CD14-positive monocyte (primary cell): ENCODE measurements around the gene CFAP57. TPM values are rescaled to one million over a fixed set of nuclear protein-coding genes. Genes with fewer than 3 reads are reported as not detected.

ENCODE experiments used
- DNase-seq, 3 donors: peaks; one replicate each; pipeline ENCODE4 v3.0.0-alpha.2; 2011 to 2022
- H2AFZ ChIP-seq: 2 replicates; pipeline ENCODE4 v1.6.0; 2012; ENCODE audit warnings: mild to moderate bottlenecking, low read depth, low read length, inconsistent platforms; ENCODE audit not compliant: insufficient read depth, poor library complexity, severe bottlenecking
- H3K27ac ChIP-seq, 2 donors: 1 replicate in 1 of 2; 2 replicates in 1 of 2; pipeline ENCODE4 v1.5.1; 2012 to 2013; ENCODE audit warnings: low read length in 2 of 2, control low read depth in 1 of 2, inconsistent platforms in 1 of 2, low read depth in 1 of 2, mild to moderate bottlenecking in 1 of 2
- H3K27me3 ChIP-seq, 2 donors: one replicate each; pipeline versions ENCODE4 v1.6.0 to v1.6.1; 2011 to 2013; ENCODE audit warnings: low read length in 2 of 2; ENCODE audit not compliant: control insufficient read depth in 2 of 2, insufficient read depth in 2 of 2
- H3K36me3 ChIP-seq, 2 donors: replicated peaks in 1 of 2; 1 replicate in 1 of 2; 2 replicates in 1 of 2; pipeline versions ENCODE4 v1.5.1 to v1.6.1; 2012 to 2013; ENCODE audit warnings: low read length in 2 of 2, control low read depth in 1 of 2, inconsistent platforms in 1 of 2, mild to moderate bottlenecking in 1 of 2; ENCODE audit not compliant: insufficient read depth in 2 of 2, control insufficient read depth in 1 of 2
- H3K4me1 ChIP-seq, 2 donors: 1 replicate in 1 of 2; 2 replicates in 1 of 2; pipeline versions ENCODE4 v1.5.1 to v1.6.1; 2012 to 2013; ENCODE audit warnings: low read length in 2 of 2, control low read depth in 1 of 2, inconsistent platforms in 1 of 2, mild to moderate bottlenecking in 1 of 2, moderate library complexity in 1 of 2; ENCODE audit not compliant: insufficient read depth in 2 of 2, control insufficient read depth in 1 of 2
- H3K4me2 ChIP-seq: replicated peaks from 2 replicates; pipeline ENCODE3; 2012; ENCODE audit warnings: low read length, moderate library complexity, mild to moderate bottlenecking; ENCODE audit not compliant: poor library complexity, severe bottlenecking; ENCODE audit errors: extremely low read depth
- H3K4me3 ChIP-seq, 3 experiments: fragments of 200-600 bp in 1 of 3; sonication (generic) in 1 of 3; replicated peaks in 1 of 3; 1 replicate in 2 of 3; 2 replicates in 1 of 3; pipeline ENCODE4 v1.5.1; 2011 to 2013; ENCODE audit warnings: low read length in 3 of 3, mild to moderate bottlenecking in 3 of 3, control low read depth in 2 of 3, low read depth in 2 of 3, inconsistent platforms in 1 of 3, moderate library complexity in 1 of 3
- H3K79me2 ChIP-seq: 2 replicates; pipeline ENCODE4 v1.6.0; 2012; ENCODE audit warnings: mild to moderate bottlenecking, control low read depth, inconsistent platforms, low read length, moderate library complexity; ENCODE audit not compliant: insufficient read depth
- H3K9ac ChIP-seq: 2 replicates; pipeline ENCODE4 v1.6.0; 2017; ENCODE audit warnings: low read length, mild to moderate bottlenecking; ENCODE audit not compliant: insufficient read depth, poor library complexity, severe bottlenecking
- H3K9me3 ChIP-seq, 2 donors: replicated peaks in 1 of 2; 1 replicate in 1 of 2; 2 replicates in 1 of 2; pipeline versions ENCODE4 v1.5.1 to v1.6.1; 2012 to 2013; ENCODE audit warnings: low read length in 2 of 2, control low read depth in 1 of 2; ENCODE audit not compliant: control insufficient read depth in 1 of 2, insufficient read depth in 1 of 2
- H4K20me1 ChIP-seq: 2 replicates; pipeline ENCODE4 v1.6.0; 2012; ENCODE audit warnings: mild to moderate bottlenecking, low read length, control low read depth, moderate library complexity; ENCODE audit not compliant: insufficient read depth
- H3K27ac Mint-ChIP-seq, 7 donors: one replicate each; pipeline ENCODE4 v1.8.0; 2020; ENCODE audit warnings: mild to moderate bottlenecking in 7 of 7, mixed read lengths in 7 of 7, moderate library complexity in 6 of 7, inconsistent platforms in 2 of 7
- H3K27me3 Mint-ChIP-seq, 3 donors: one replicate each; pipeline ENCODE4 v1.8.0; 2021 to 2022; ENCODE audit warnings: low read depth in 3 of 3, mild to moderate bottlenecking in 3 of 3, mixed read lengths in 3 of 3, moderate library complexity in 3 of 3, inconsistent platforms in 1 of 3
- H3K36me3 Mint-ChIP-seq, 2 donors: one replicate each; pipeline ENCODE4 v1.8.0; 2020; ENCODE audit warnings: mixed read lengths in 2 of 2, inconsistent platforms in 1 of 2, mild to moderate bottlenecking in 1 of 2
- H3K4me1 Mint-ChIP-seq: one replicate; pipeline ENCODE4 v1.8.0; 2020; ENCODE audit warnings: mild to moderate bottlenecking, mixed read lengths
- H3K4me3 Mint-ChIP-seq, 2 donors: one replicate each; pipeline ENCODE4 v1.8.0; 2020; ENCODE audit warnings: mild to moderate bottlenecking in 2 of 2, mixed read lengths in 2 of 2, moderate library complexity in 1 of 2
- H3K9me3 Mint-ChIP-seq, 7 donors: one replicate each; pipeline ENCODE4 v1.8.0; 2020 to 2022; ENCODE audit warnings: mixed read lengths in 7 of 7, mild to moderate bottlenecking in 6 of 7, moderate library complexity in 6 of 7, inconsistent platforms in 2 of 7
- CTCF ChIP-seq: fragments of 200-600 bp; IDR thresholded peaks from one replicate; pipeline ENCODE4 v1.8.0; 2022; ENCODE audit warnings: antibody characterized with exemption, mild to moderate bottlenecking
- WGBS: methylation state at CpG from one replicate; pipeline ENCODE4 v1.1.5; 2013; ENCODE audit warnings: missing lambda C conversion rate; ENCODE audit not compliant: insufficient coverage; 5-methylcytosine and 5-hydroxymethylcytosine counted together
- intact Hi-C, 2 donors: fragments of 100-400 bp; cut with micrococcal nuclease; formaldehyde crosslinking; loops; one replicate each; pipeline versions ENCODE4 v1.15.0 to v1.15.1; 2023
- polyA plus RNA-seq, 3 donors: library from polyadenylated mRNA; depleted of rRNA in 1 of 3; unstranded in 2 of 3; stranded (reverse) in 1 of 3; fragments of 300-500 nt in 2 of 3; fragments of >200 nt in 1 of 3; fragmentation: Illumina TruSeq in 2 of 3; gene quantifications; 1 replicate in 2 of 3; 2 replicates in 1 of 3; pipeline ENCODE4 v1.2.3, GENCODE V29; 2012 to 2021

CFAP57 gene
- polyA plus RNA-seq, 3 donors = 0.01 to 0.05 TPM; not detected in 1

DNA sequence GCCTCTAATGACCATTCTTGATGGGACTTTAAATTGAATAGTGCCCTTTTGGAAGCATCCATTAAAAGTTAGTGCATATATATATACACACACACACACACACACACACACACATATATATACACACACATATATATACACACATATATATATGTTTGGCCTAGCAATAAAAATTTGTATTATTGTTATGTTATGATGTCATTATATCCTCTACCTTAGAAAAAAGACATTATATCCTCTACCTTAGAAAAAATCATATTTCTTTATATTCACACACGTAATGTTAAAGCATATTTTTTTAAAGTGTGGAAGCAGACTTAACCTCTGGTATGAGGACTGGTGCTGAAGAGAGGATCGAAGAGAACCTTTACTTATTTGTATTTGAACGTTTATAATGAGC is 43.3 kb upstream of the CFAP57 start:
- H3K4me1 Mint-ChIP-seq = no peaks in the 10 kb centered on the region
- no peaks in the 10 kb centered on the region for H3K9me3 ChIP-seq
- WGBS = no CpG with 5 or more reads among the region's 3 CpGs
- no peak overlapping the region for H3K27ac ChIP-seq
- no peaks in the 10 kb centered on the region for H3K79me2 ChIP-seq
- H3K27me3 Mint-ChIP-seq = peaks cover 2 to 14% (median 11%) of the 10 kb centered on the region in 3 donors
- no peak for TF ChIP-seq CTCF
- no peak overlapping the region for H3K4me3 ChIP-seq
- H3K4me3 Mint-ChIP-seq = no peak overlapping the region
- intact Hi-C loops = no loop called here
- H3K4me2 ChIP-seq = no peak overlapping the region
- peaks cover 0 to 13% (median 3%) of the 10 kb centered on the region in 7 donors for H3K9me3 Mint-ChIP-seq
- H3K9ac ChIP-seq = no peak overlapping the region
- H3K27me3 ChIP-seq = peaks cover 0 to 2% of the 10 kb centered on the region in 2 donors
- no peaks in the 10 kb centered on the region for H3K4me1 ChIP-seq
- no peaks in the 10 kb centered on the region for H4K20me1 ChIP-seq
- no peaks in the 10 kb centered on the region for H3K36me3 ChIP-seq
- no peaks in the 10 kb centered on the region for H3K36me3 Mint-ChIP-seq
- H3K27ac Mint-ChIP-seq = no peak overlapping the region
- H2AFZ ChIP-seq = no peak overlapping the region
- no peak for DNase-seq

DNA sequence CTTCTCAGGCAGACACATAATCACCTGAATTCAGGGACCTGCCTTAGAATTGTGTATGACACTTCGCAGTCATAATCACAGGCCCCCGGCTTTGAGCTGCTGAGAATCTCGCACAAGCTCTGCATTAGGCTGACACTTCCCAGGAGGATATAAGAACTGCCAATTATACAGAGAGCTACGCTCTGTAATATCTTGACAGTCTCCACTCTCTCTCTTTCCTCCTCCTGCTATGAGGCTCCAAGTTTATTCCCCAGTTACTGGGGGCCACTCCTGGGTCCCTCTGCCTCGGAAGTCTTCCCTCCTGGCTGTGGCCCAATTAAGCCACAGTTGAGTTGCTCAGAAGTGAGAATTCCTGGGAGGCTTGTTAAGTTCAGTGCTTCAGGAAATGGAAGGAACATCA is 42.7 kb upstream of the CFAP57 start:
- peaks cover 0 to 13% (median 3%) of the 10 kb centered on the region in 7 donors for H3K9me3 Mint-ChIP-seq
- H3K79me2 ChIP-seq = no peaks in the 10 kb centered on the region
- no peak for TF ChIP-seq CTCF
- H3K36me3 Mint-ChIP-seq = no peaks in the 10 kb centered on the region
- H3K9me3 ChIP-seq = no peaks in the 10 kb centered on the region
- H3K9ac ChIP-seq = no peak overlapping the region
- no peaks in the 10 kb centered on the region for H3K4me1 Mint-ChIP-seq
- peaks cover 4 to 12% (median 11%) of the 10 kb centered on the region in 3 donors for H3K27me3 Mint-ChIP-seq
- no peak overlapping the region for H3K27ac Mint-ChIP-seq
- no peak overlapping the region for H3K27ac ChIP-seq
- no peaks in the 10 kb centered on the region for H3K36me3 ChIP-seq
- H3K4me1 ChIP-seq = no peaks in the 10 kb centered on the region
- DNase-seq = no peak
- H3K4me3 Mint-ChIP-seq = no peak overlapping the region
- WGBS = 85% methylated on average over 5 of the region's 5 CpGs
- no peak overlapping the region for H2AFZ ChIP-seq
- peaks cover 0 to 2% of the 10 kb centered on the region in 2 donors for H3K27me3 ChIP-seq
- intact Hi-C loops = no loop called here
- H4K20me1 ChIP-seq = no peaks in the 10 kb centered on the region
- H3K4me2 ChIP-seq = no peak overlapping the region
- H3K4me3 ChIP-seq = no peak overlapping the region
